MM.1S (cell line): Measurements from ENCODE around the gene EPDR1.
"Not testable (repeated sequence)": the region's sequence is repeated elsewhere in the genome, so short reads cannot be mapped to it uniquely, and the experiment has no call there.

Source experiments
- DNase-seq: peaks from one replicate; pipeline ENCODE4 v3.0.0-alpha.2; 2015
- H2AFZ ChIP-seq: fragments of 300-600 bp; sonication (generic); 2 replicates; pipeline ENCODE4 v1.6.0; 2016; ENCODE audit warnings: antibody characterized with exemption, low read length
- H3F3A ChIP-seq: fragments of 300-600 bp; sonication (generic); 2 replicates; pipeline ENCODE4 v1.6.1; 2016; ENCODE audit warnings: mild to moderate bottlenecking, antibody characterized with exemption, low read length, moderate library complexity, mixed read lengths; ENCODE audit not compliant: insufficient read depth
- H3K27ac ChIP-seq: fragments of 300-600 bp; sonication (generic); 2 replicates; pipeline ENCODE4 v1.5.1; 2016; ENCODE audit warnings: mild to moderate bottlenecking, low read length
- H3K27me3 ChIP-seq: fragments of 300-600 bp; sonication (generic); replicated peaks from 2 replicates; pipeline ENCODE4 v1.6.0; 2016; ENCODE audit warnings: low read length; ENCODE audit not compliant: insufficient read depth
- H3K36me3 ChIP-seq: fragments of 300-600 bp; sonication (generic); replicated peaks from 2 replicates; pipeline ENCODE4 v1.6.1; 2016; ENCODE audit warnings: mild to moderate bottlenecking, low read length, mixed read lengths; ENCODE audit not compliant: insufficient read depth
- H3K4me1 ChIP-seq: fragments of 300-600 bp; sonication (generic); 2 replicates; pipeline ENCODE4 v1.6.1; 2016; ENCODE audit warnings: low read length, mixed read lengths
- H3K4me2 ChIP-seq: fragments of 300-600 bp; sonication (generic); 2 replicates; pipeline ENCODE4 v1.6.0; 2016; ENCODE audit warnings: low read depth, low read length
- H3K4me3 ChIP-seq: fragments of 300-600 bp; sonication (generic); 2 replicates; pipeline ENCODE4 v1.5.1; 2016; ENCODE audit warnings: low read length, mixed read lengths
- H3K79me2 ChIP-seq: fragments of 300-600 bp; sonication (generic); 2 replicates; pipeline ENCODE4 v1.6.1; 2016; ENCODE audit warnings: mixed run types, low read length, mixed read lengths
- H3K9ac ChIP-seq: fragments of 300-600 bp; sonication (generic); 2 replicates; pipeline ENCODE4 v1.6.1; 2016; ENCODE audit warnings: low read length, mixed read lengths
- H3K9me2 ChIP-seq: fragments of 300-600 bp; sonication (generic); replicated peaks from 2 replicates; pipeline ENCODE4 v1.6.1; 2016; ENCODE audit warnings: mild to moderate bottlenecking, low read length, mixed read lengths; ENCODE audit not compliant: insufficient read depth
- H3K9me3 ChIP-seq: fragments of 300-600 bp; sonication (generic); replicated peaks from 2 replicates; pipeline ENCODE4 v1.6.1; 2016; ENCODE audit warnings: mild to moderate bottlenecking, low read length, mixed read lengths; ENCODE audit not compliant: insufficient read depth
- H4K20me1 ChIP-seq: fragments of 300-600 bp; sonication (generic); 2 replicates; pipeline ENCODE4 v1.6.1; 2016; ENCODE audit warnings: mild to moderate bottlenecking, low read length, moderate library complexity, mixed read lengths; ENCODE audit not compliant: insufficient read depth
- EZH2 ChIP-seq: fragments of 300-600 bp; sonication (generic); optimal IDR thresholded peaks from 2 replicates; pipeline ENCODE3; 2017; ENCODE audit warnings: low read depth, mild to moderate bottlenecking, antibody characterized with exemption, low read length, mixed read lengths
- EZH2phosphoT487 ChIP-seq: fragments of 300-600 bp; sonication (generic); IDR thresholded peaks from 2 replicates; pipeline ENCODE4 v1.6.1; 2018; ENCODE audit warnings: antibody characterized with exemption, low read length
- TF ChIP-seq, protein P1 (sequence below): fragments of 300-600 bp; sonication (generic); IDR thresholded peaks from 2 replicates; pipeline ENCODE4 v1.5.1; 2016; ENCODE audit warnings: antibody characterized with exemption, low read length, mixed read lengths

Gene EPDR1

DNA sequence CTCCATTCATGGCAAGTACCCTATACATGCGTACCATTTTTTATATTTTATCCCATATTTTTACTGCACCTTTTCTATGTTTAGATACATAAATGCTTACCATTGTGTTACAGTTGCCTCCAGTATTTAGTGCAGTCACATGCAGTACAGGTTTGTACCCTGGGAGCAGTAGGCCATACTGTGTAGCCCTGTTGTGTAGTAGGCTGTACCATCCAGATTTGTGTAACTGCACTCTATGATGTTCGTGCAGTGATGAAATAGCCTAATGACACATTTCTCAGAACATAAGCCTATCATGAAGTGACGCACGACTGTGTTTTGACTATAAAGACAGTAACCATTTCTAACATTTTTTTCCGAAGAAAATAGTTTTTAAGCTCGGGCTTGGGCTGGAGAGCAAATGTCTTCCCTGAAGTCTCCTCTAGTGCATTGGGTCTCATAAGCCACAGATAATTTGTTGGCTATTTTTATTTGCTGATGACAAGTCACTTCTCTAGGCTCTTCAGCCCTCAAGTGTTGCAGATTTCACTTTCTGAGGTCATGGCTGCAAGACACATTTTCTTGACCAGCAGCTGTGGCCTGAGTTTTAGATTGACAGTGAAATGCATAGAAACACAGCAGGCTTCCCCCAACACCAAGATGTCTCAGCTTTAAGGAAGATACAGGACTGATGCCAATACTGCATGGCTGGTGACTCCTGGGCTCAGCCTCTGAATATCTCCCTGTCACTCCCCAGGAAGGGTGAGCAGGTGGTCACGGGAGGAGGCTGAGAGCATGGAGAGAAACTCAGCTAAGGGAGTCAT, 26.9 kb downstream of the EPDR1 start:
- no peak for DNase-seq
- Histone ChIP-seq H3K9me2 (no peaks in the 10 kb centered on the region), H3K9me3 (no peaks in the 10 kb centered on the region), H3K9ac (no peak overlapping the region), H3K36me3 (no peaks in the 10 kb centered on the region; the same call in 1 of the 2 replicates), H3K4me3 (no peak overlapping the region), H3K27ac (no peak overlapping the region), H4K20me1 (no peaks in the 10 kb centered on the region), H3K4me1 (0 out of 2 replicates have a peak, but pooled peaks cover 2% of the 10 kb centered on the region), H2AFZ (no peak overlapping the region), H3K4me2 (no peak overlapping the region), H3K27me3 (no peaks in the 10 kb centered on the region), H3K79me2 (peaks cover 28% of the 10 kb centered on the region), H3F3A (no peaks in the 10 kb centered on the region)
- TF ChIP-seq EZH2 (no peak), EZH2phosphoT487 (no peak)
- TF ChIP-seq, protein P1, sequence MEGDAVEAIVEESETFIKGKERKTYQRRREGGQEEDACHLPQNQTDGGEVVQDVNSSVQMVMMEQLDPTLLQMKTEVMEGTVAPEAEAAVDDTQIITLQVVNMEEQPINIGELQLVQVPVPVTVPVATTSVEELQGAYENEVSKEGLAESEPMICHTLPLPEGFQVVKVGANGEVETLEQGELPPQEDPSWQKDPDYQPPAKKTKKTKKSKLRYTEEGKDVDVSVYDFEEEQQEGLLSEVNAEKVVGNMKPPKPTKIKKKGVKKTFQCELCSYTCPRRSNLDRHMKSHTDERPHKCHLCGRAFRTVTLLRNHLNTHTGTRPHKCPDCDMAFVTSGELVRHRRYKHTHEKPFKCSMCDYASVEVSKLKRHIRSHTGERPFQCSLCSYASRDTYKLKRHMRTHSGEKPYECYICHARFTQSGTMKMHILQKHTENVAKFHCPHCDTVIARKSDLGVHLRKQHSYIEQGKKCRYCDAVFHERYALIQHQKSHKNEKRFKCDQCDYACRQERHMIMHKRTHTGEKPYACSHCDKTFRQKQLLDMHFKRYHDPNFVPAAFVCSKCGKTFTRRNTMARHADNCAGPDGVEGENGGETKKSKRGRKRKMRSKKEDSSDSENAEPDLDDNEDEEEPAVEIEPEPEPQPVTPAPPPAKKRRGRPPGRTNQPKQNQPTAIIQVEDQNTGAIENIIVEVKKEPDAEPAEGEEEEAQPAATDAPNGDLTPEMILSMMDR = no peak

DNA sequence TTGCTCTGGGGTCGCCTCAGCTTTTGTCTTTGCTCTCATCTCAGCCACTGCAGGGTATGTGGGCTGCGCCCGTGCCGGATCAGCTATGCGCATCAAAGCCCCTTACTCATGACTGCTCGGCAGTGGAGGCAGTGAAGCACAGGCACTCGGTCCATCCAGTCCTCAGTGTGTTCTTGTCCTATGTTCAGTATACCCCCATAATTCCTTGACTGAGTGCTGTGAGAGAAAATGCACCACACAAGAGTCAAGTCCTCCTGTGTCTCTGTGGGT, 27.4 kb downstream of the EPDR1 start:
- Histone ChIP-seq H3K27ac (no peak overlapping the region), H3K27me3 (no peaks in the 10 kb centered on the region), H4K20me1 (no peaks in the 10 kb centered on the region), H3K9ac (no peak overlapping the region), H3K9me3 (no peaks in the 10 kb centered on the region), H2AFZ (no peak overlapping the region), H3K4me3 (no peak overlapping the region), H3K9me2 (no peaks in the 10 kb centered on the region), H3K79me2 (peaks cover 25% of the 10 kb centered on the region), H3K36me3 (no peaks in the 10 kb centered on the region; the same call in 1 of the 2 replicates), H3K4me1 (0 out of 2 replicates have a peak, but pooled peaks cover 2% of the 10 kb centered on the region), H3F3A (no peaks in the 10 kb centered on the region), H3K4me2 (no peak overlapping the region)
- no peak for DNase-seq
- TF ChIP-seq, protein P1 = no peak
- TF ChIP-seq EZH2 (no peak), EZH2phosphoT487 (no peak)

DNA sequence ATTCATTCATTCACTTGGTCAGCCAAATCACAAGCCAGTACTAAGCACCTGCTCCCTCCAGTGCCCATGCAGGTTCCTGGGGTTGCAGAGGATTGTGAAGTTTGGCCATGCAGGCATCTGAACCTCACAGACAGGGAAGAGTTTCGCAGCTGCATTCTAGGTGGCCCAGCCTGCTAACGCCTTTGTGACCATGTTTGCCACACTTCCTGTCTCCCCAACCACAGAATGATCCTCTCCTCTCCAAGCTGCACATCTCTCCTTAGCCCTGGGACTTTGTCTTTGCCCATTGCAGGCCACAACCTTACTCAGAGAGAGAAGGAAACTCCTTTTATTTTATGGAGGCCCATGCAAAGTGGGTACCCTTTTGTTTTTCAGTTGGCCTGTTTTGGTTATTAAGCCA, 31.8 kb downstream of the EPDR1 start:
- H3K79me2 ChIP-seq = 0 out of 2 replicates have a peak, but pooled peaks cover 7% of the 10 kb centered on the region
- H3F3A ChIP-seq = no peaks in the 10 kb centered on the region
- no peaks in the 10 kb centered on the region for H3K9me2 ChIP-seq
- DNase-seq = no peak
- no peak overlapping the region for H3K4me3 ChIP-seq
- no peak overlapping the region for H3K27ac ChIP-seq
- H3K9ac ChIP-seq = no peak overlapping the region
- no peak overlapping the region for H3K4me2 ChIP-seq
- H3K27me3 ChIP-seq = no peaks in the 10 kb centered on the region
- no peaks in the 10 kb centered on the region for H3K9me3 ChIP-seq
- H3K4me1 ChIP-seq = 0 out of 2 replicates have a peak, but pooled peaks cover under 1% of the 10 kb centered on the region
- no peak for TF ChIP-seq EZH2
- TF ChIP-seq, protein P1 = no peak
- TF ChIP-seq EZH2phosphoT487 = no peak
- H3K36me3 ChIP-seq = no peaks in the 10 kb centered on the region; the same call in 1 of the 2 replicates
- H2AFZ ChIP-seq = no peak overlapping the region
- H4K20me1 ChIP-seq = no peaks in the 10 kb centered on the region

DNA sequence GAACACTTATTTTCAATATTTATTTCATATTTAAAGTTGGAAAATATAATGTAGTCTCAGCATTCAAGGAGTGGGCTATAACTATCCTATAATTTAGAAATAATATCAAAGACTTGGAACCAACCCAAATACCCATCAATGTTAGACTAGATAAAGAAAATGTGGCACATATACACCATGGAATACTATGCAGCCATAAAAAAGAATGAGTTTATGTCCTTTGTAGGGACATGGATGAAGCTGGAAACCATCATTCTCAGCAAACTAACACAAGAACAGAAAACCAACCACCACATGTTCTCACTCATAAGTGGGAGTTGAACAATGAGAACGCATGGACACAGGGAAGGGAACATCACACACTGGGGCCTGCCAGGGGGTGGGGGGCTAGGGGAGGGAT, 33.8 kb downstream of the EPDR1 start:
- not testable (repeated sequence) for H3K9me3 ChIP-seq, H3K4me3 ChIP-seq, H3K4me1 ChIP-seq, H3K27me3 ChIP-seq, DNase-seq, H3K9ac ChIP-seq, H3K4me2 ChIP-seq, H3K79me2 ChIP-seq, H2AFZ ChIP-seq, H3F3A ChIP-seq, H3K36me3 ChIP-seq, H3K9me2 ChIP-seq, H4K20me1 ChIP-seq, H3K27ac ChIP-seq
